Calu3 (cell line): Measurements from ENCODE around the gene P3H3. TPM values are rescaled to one million over a fixed set of nuclear protein-coding genes. Genes with fewer than 3 reads are reported as not detected.

ENCODE experiments used
- BruUV-seq: library from RNA; stranded (reverse); fragments of 400-500 nt; replicated peaks from 2 replicates; lab custom pipeline; 2021; lab: Mats Ljungman, UMichigan
- CTCF ChIA-PET: fragments of 300-600 bp; sonication (Branson Sonifier 250); formaldehyde crosslinking; loops from one replicate; lab custom pipeline; 2022; ENCODE audit warnings: antibody characterized with exemption; lab: Charles Lee
- DNase-seq: peaks from one replicate; pipeline ENCODE4 v3.0.0; 2022
- H3K27ac Mint-ChIP-seq: one replicate; pipeline ENCODE4 v1.8.0; 2022; ENCODE audit warnings: mixed read lengths; ENCODE audit not compliant: unreplicated experiment
- H3K27me3 Mint-ChIP-seq: one replicate; pipeline ENCODE4 v1.8.0; 2022; ENCODE audit warnings: mixed read lengths; ENCODE audit not compliant: unreplicated experiment
- H3K36me3 Mint-ChIP-seq: one replicate; pipeline ENCODE4 v1.8.0; 2022; ENCODE audit warnings: mild to moderate bottlenecking, moderate library complexity, mixed read lengths; ENCODE audit not compliant: insufficient read depth, unreplicated experiment
- H3K4me1 Mint-ChIP-seq: one replicate; pipeline ENCODE4 v1.8.0; 2022; ENCODE audit warnings: mild to moderate bottlenecking, low read depth, mixed read lengths; ENCODE audit not compliant: unreplicated experiment
- H3K4me3 Mint-ChIP-seq: one replicate; pipeline ENCODE4 v1.8.0; 2022; ENCODE audit warnings: mild to moderate bottlenecking, low read depth, moderate library complexity, mixed read lengths; ENCODE audit not compliant: unreplicated experiment
- H3K9me3 Mint-ChIP-seq: one replicate; pipeline ENCODE4 v1.8.0; 2022; ENCODE audit warnings: low read depth, mixed read lengths; ENCODE audit not compliant: unreplicated experiment
- intact Hi-C: fragments of 100-400 bp; cut with micrococcal nuclease; formaldehyde crosslinking; loops from one replicate; pipeline ENCODE4 v1.10.0; 2022; ENCODE audit not compliant: unreplicated experiment
- total RNA-seq: library from RNA; stranded (reverse); gene quantifications from 2 replicates; pipeline ENCODE4 v1.2.3, GENCODE V29; 2022
- TF ChIP-seq, protein P1 (sequence below): fragments of 200-600 bp; IDR thresholded peaks from one replicate; pipeline ENCODE4 v1.8.0; 2022; ENCODE audit warnings: antibody characterized with exemption; ENCODE audit not compliant: unreplicated experiment

Gene P3H3
- total RNA-seq, 1 experiment from 2014 or later: 0.45 TPM

DNA sequence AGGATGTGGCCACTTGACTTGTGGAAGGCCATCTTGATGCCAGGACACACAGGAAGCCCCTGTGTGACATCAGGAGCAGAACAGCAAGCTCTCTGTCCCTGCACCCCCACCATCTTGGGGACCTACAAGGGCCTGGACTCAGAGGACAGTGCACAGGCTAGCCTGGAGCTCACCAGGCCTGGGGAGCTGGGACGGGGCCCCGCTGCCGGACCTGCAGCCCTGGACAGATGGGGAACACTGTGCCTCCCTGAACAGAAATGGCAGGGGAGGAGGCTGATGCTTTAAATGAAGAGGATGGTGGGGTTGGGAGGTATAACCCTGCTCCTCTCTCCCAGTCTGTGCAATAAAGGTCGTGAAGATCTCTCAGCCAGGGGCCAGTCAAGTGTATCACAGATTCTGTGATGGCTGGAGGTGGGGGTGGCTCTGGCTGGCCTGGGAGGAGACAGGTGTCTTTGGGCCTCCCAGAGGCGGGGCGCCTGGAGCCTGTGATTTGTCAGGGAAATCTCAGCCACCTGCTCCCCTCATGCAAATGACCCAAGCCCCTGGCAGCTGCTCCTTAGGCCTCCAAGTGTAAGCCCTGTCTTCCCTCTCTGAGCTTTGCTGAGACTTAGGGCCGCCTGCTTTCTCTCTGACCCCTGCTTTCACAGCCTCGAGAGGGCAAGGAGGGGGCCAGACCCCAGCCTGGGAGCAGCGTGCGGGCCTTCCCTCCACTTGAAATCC, 11.4 kb downstream of the P3H3 start:
- DNase-seq: no peak
- peaks cover 4% of the 10 kb centered on the region for H3K36me3 Mint-ChIP-seq
- H3K27ac Mint-ChIP-seq: no peak overlapping the region
- H3K27me3 Mint-ChIP-seq: peaks cover 67% of the 10 kb centered on the region
- CTCF ChIA-PET: interaction anchor here (2.5 kb wide), 1 partner anchor 12 kb away, joined by 10 read pairs; the partner anchor contains the start of genes CDCA3 and USP5
- no peak overlapping the region for H3K4me3 Mint-ChIP-seq
- H3K9me3 Mint-ChIP-seq: no peaks in the 10 kb centered on the region
- no TSS peak for BruUV-seq
- peaks cover 13% of the 10 kb centered on the region for H3K4me1 Mint-ChIP-seq
- intact Hi-C loops: no loop called here
- TF ChIP-seq, protein P1, sequence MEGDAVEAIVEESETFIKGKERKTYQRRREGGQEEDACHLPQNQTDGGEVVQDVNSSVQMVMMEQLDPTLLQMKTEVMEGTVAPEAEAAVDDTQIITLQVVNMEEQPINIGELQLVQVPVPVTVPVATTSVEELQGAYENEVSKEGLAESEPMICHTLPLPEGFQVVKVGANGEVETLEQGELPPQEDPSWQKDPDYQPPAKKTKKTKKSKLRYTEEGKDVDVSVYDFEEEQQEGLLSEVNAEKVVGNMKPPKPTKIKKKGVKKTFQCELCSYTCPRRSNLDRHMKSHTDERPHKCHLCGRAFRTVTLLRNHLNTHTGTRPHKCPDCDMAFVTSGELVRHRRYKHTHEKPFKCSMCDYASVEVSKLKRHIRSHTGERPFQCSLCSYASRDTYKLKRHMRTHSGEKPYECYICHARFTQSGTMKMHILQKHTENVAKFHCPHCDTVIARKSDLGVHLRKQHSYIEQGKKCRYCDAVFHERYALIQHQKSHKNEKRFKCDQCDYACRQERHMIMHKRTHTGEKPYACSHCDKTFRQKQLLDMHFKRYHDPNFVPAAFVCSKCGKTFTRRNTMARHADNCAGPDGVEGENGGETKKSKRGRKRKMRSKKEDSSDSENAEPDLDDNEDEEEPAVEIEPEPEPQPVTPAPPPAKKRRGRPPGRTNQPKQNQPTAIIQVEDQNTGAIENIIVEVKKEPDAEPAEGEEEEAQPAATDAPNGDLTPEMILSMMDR: no peak

DNA sequence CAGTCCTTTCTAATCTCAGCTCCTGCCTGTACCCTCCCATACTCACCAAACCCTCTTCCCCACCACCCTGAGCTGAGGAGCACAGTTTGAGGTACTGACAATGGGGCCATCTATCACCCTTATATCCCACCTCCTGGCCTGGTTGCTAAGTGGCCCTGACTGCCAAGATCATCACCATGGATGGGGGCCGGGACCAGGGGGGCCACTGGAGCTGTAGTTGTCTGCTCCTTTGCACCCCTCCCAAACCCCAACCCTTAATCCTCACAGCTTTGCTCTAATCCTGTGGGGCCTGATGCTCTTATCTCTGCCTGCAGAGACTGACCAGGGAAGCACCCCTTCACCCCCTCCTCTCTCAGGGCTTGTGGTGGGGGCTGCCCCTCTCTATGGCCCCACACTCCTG, 12.1 kb downstream of the P3H3 start:
- no TSS peak for BruUV-seq
- no peak for DNase-seq
- Mint-ChIP-seq H3K27ac (no peak overlapping the region), H3K36me3 (peaks cover 4% of the 10 kb centered on the region), H3K4me1 (peaks cover 7% of the 10 kb centered on the region), H3K27me3 (peaks cover 63% of the 10 kb centered on the region), H3K9me3 (no peaks in the 10 kb centered on the region), H3K4me3 (no peak overlapping the region)
- intact Hi-C loops: no loop called here
- TF ChIP-seq, protein P1: no peak
- CTCF ChIA-PET: interaction anchor here (2.5 kb wide), 1 partner anchor 11 kb away, joined by 10 read pairs; the partner anchor contains the start of genes CDCA3 and USP5

DNA sequence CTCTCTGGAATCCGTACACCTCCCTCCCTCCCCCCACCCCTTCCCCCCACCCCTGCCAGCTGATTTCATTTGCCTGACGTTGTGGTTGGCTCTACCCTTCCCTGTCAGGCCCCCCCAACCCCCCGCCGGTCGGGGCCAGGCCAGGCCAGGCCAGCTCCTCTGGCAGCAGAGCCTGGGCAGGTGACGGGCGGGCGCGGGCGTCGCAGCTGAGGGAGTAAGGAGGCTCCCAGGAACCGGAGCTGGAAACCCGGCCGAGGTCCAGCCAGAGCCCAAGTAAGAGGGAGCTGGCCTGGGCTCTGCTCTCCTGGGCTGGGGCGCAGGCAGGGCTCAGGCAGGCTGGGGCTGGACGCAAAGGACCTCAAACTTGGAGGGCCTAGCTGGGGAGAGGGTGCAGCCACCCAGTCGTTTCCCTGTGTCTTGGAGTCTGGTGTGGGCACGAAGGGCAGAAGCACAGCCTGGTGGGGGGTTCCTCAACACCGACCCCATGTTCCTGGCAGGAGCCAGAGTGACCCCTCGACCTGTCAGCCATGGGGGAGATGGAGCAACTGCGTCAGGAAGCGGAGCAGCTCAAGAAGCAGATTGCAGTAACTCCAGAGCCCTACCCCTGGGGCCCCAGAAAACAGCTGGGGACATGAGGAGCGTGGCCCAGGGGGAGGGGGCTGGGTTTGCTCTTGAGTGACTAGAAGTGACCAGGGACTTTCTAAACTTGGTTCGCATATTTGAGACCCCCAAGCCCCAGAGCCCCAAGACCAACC, 12.7 kb downstream of the P3H3 start, which contains the start of gene GNB3:
TSS of gene GNB3 (plus strand) at position 165 of the 755 bp plus-strand sequence. CDS start at position 528, 363 bp downstream.
- Mint-ChIP-seq H3K4me1 (peaks cover under 1% of the 10 kb centered on the region), H3K27me3 (peaks cover 62% of the 10 kb centered on the region), H3K36me3 (peaks cover 4% of the 10 kb centered on the region), H3K4me3 (no peak within 1 kb of the TSS), H3K27ac (no peak within 1 kb of the TSS), H3K9me3 (no peaks in the 10 kb centered on the region)
- no peak for DNase-seq
- CTCF ChIA-PET: interaction anchor here (0.6 to 2.5 kb wide), 3 partner anchors 11 to 1671 kb away, joined by 3 to 10 read pairs (median 3); partner anchors contain the start of genes CDCA3 and USP5
- intact Hi-C loops: no loop called here
- TF ChIP-seq, protein P1: no peak
- no TSS peak for BruUV-seq

DNA sequence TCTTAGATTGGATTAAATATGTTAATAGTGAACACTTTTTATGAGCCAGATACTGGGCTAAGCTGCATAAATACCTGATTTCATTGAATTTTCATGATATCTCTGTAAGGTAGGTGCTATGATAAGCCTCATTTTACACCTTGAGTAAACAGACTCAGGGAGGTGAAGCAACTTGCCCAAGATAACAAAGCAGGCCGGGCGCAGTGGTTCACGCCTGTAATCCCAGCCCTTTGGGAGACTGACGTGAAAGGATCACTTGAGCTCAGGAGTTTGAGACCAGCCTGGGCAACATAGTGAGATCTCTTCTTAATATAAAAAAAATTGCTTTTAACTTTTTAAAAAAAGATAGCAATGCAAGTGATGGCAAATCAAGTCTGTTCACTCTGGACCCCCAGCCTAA, 13.9 kb downstream of the P3H3 start:
- TF ChIP-seq, protein P1: no peak
- intact Hi-C loops: no loop called here
- BruUV-seq: no TSS peak
- Mint-ChIP-seq H3K9me3 (no peaks in the 10 kb centered on the region), H3K4me3 (no peak overlapping the region), H3K27ac (no peak overlapping the region), H3K27me3 (peaks cover 51% of the 10 kb centered on the region), H3K4me1 (no peaks in the 10 kb centered on the region), H3K36me3 (peaks cover under 1% of the 10 kb centered on the region)
- DNase-seq: no peak
- CTCF ChIA-PET: no interaction called here
